CD4-positive, CD25-positive, alpha-beta regulatory T cell (primary cell): ENCODE measurements around the gene SLC9A3. TPM values are rescaled to one million over a fixed set of nuclear protein-coding genes. Genes with fewer than 3 reads are reported as not detected.
A peak's percentile ranks its signal among the peaks of the same experiment; 100 is the strongest.

Experiments
- ATAC-seq, 2 donors: fragments of 150-1000 bp; cut with Tn5 transposase; one replicate each; pipeline ENCODE4 v1.10.0; 2021; ENCODE audit warnings: low read depth in 2 of 2, moderate number of reproducible peaks in 2 of 2, moderate library complexity in 1 of 2
- DNase-seq, 3 donors: peaks; one replicate each; pipeline versions ENCODE4 v3.0.0 to v3.0.0-alpha.2; 2012 to 2022; ENCODE audit warnings: mixed read lengths in 1 of 3
- H3K27ac ChIP-seq: one replicate; pipeline ENCODE4 v1.7.0; 2013; ENCODE audit warnings: mild to moderate bottlenecking, low read length; ENCODE audit not compliant: insufficient read depth, poor library complexity, severe bottlenecking
- H3K27me3 ChIP-seq: one replicate; pipeline ENCODE4 v1.7.0; 2013; ENCODE audit warnings: low read length; ENCODE audit not compliant: control insufficient read depth, insufficient read depth
- H3K36me3 ChIP-seq: one replicate; pipeline ENCODE4 v1.7.0; 2013; ENCODE audit warnings: mild to moderate bottlenecking, low read length, moderate library complexity; ENCODE audit not compliant: control insufficient read depth, insufficient read depth
- H3K4me1 ChIP-seq: 2 replicates; pipeline ENCODE4 v1.7.0; 2013; ENCODE audit warnings: mild to moderate bottlenecking, low read length; ENCODE audit not compliant: insufficient read depth, control insufficient read depth, poor library complexity, severe bottlenecking
- H3K4me3 ChIP-seq: one replicate; pipeline ENCODE4 v1.7.0; 2013; ENCODE audit warnings: low read depth, mild to moderate bottlenecking, low read length, moderate library complexity
- H3K9me3 ChIP-seq, 2 experiments: 1 replicate in 1 of 2; 2 replicates in 1 of 2; pipeline ENCODE4 v1.7.0; 2013; ENCODE audit warnings: low read length in 2 of 2, mild to moderate bottlenecking in 1 of 2, moderate library complexity in 1 of 2; ENCODE audit not compliant: control insufficient read depth in 2 of 2
- H3K27ac Mint-ChIP-seq, 3 donors: one replicate each; pipeline ENCODE4 v1.8.0; 2020 to 2022; ENCODE audit warnings: mild to moderate bottlenecking in 3 of 3, mixed read lengths in 3 of 3, moderate library complexity in 2 of 3
- H3K27me3 Mint-ChIP-seq: one replicate; pipeline ENCODE4 v1.8.0; 2022; ENCODE audit warnings: mild to moderate bottlenecking, mixed read lengths
- H3K36me3 Mint-ChIP-seq: one replicate; pipeline ENCODE4 v1.8.0; 2020; ENCODE audit warnings: mixed read lengths
- H3K4me1 Mint-ChIP-seq, 4 donors: one replicate each; pipeline ENCODE4 v1.8.0; 2020 to 2022; ENCODE audit warnings: mixed read lengths in 4 of 4, mild to moderate bottlenecking in 1 of 4
- H3K4me3 Mint-ChIP-seq, 4 donors: one replicate each; pipeline ENCODE4 v1.8.0; 2020 to 2022; ENCODE audit warnings: mild to moderate bottlenecking in 4 of 4, mixed read lengths in 4 of 4, moderate library complexity in 3 of 4
- H3K9me3 Mint-ChIP-seq, 7 donors: one replicate each; pipeline ENCODE4 v1.8.0; 2020 to 2022; ENCODE audit warnings: mixed read lengths in 7 of 7, mild to moderate bottlenecking in 3 of 7, moderate library complexity in 2 of 7
- polyA plus RNA-seq, 4 donors: library from polyadenylated mRNA; unstranded; fragments of 300-500 nt; fragmentation: Illumina TruSeq; gene quantifications; one replicate each; pipeline ENCODE4 v1.2.3, GENCODE V29; 2021
- total RNA-seq: library from RNA; stranded (reverse); gene quantifications from one replicate; pipeline ENCODE4 v1.2.3, GENCODE V29; 2022

SLC9A3 gene
- total and polyA plus RNA-seq, 5 donors from 2014 or later, result 2.0 to 3.1 (median 2.8) TPM

GRCh38 chr5:470961-471749, 53.1 kb downstream of the SLC9A3 start:
- Mint-ChIP-seq H3K9me3 (no peaks in the 10 kb centered on the region), H3K4me3 (peak overlapping the region; percentile 86 to 94 (median 87)), H3K36me3 (peaks cover 4% of the 10 kb centered on the region), H3K27me3 (peaks cover 9% of the 10 kb centered on the region), H3K4me1 (peaks cover 0 to 37% (median 12%) of the 10 kb centered on the region in 4 donors), H3K27ac (peak overlapping the region in 2 of 3 donors; percentile 82 to 88)
- ATAC-seq (no peak), DNase-seq (no peak)
- Histone ChIP-seq H3K27me3 (no peaks in the 10 kb centered on the region), H3K9me3 (no peaks in the 10 kb centered on the region), H3K4me1 (peaks cover 35% of the 10 kb centered on the region), H3K27ac (no peak overlapping the region), H3K4me3 (peak overlapping the region; percentile 58), H3K36me3 (peaks cover 12% of the 10 kb centered on the region)

- DNase-seq (no peak), ATAC-seq (no peak)
- peaks cover 12% of the 10 kb centered on the region for H3K36me3 ChIP-seq
- H3K4me3 Mint-ChIP-seq, result peak overlapping the region in 3 of 4 donors; percentile 9 to 52 (median 29)
- no peak overlapping the region for H3K27ac ChIP-seq
- H3K9me3 Mint-ChIP-seq, result no peaks in the 10 kb centered on the region
- no peaks in the 10 kb centered on the region for H3K27me3 ChIP-seq
- peaks cover 4% of the 10 kb centered on the region for H3K36me3 Mint-ChIP-seq
- H3K27me3 Mint-ChIP-seq, result peaks cover 8% of the 10 kb centered on the region
- H3K4me3 ChIP-seq, result no peak overlapping the region
- H3K27ac Mint-ChIP-seq, result peak overlapping the region in 1 of 3 donors; percentile 38
- peaks cover 30% of the 10 kb centered on the region for H3K4me1 ChIP-seq
- no peaks in the 10 kb centered on the region for H3K9me3 ChIP-seq
- peaks cover 0 to 34% (median 12%) of the 10 kb centered on the region in 4 donors for H3K4me1 Mint-ChIP-seq
These were observed 54.3 kb downstream of the SLC9A3 start for GRCh38 chr5:469752-470483.

GRCh38 chr5:468401-468800, 55.8 kb downstream of the SLC9A3 start:
- Histone ChIP-seq H3K27ac (no peak overlapping the region), H3K9me3 (no peaks in the 10 kb centered on the region), H3K4me1 (peaks cover 34% of the 10 kb centered on the region), H3K36me3 (peaks cover 12% of the 10 kb centered on the region), H3K27me3 (no peaks in the 10 kb centered on the region), H3K4me3 (no peak overlapping the region)
- H3K27me3 Mint-ChIP-seq, result peaks cover 4% of the 10 kb centered on the region
- peaks cover 9% of the 10 kb centered on the region for H3K36me3 Mint-ChIP-seq
- no peak for DNase-seq
- peaks cover 9 to 41% (median 19%) of the 10 kb centered on the region in 4 donors for H3K4me1 Mint-ChIP-seq
- ATAC-seq, result no peak
- H3K9me3 Mint-ChIP-seq, result no peaks in the 10 kb centered on the region
- H3K4me3 Mint-ChIP-seq, result no peak overlapping the region
- H3K27ac Mint-ChIP-seq, result no peak overlapping the region

GRCh38 chr5:466661-467310, 57.5 kb downstream of the SLC9A3 start:
- H3K27me3 ChIP-seq, result no peaks in the 10 kb centered on the region
- peak overlapping the region in 1 of 4 donors; percentile 32 for H3K4me3 Mint-ChIP-seq
- no peak overlapping the region for H3K4me3 ChIP-seq
- H3K36me3 ChIP-seq, result peaks cover 22% of the 10 kb centered on the region
- peaks cover 17% of the 10 kb centered on the region for H3K36me3 Mint-ChIP-seq
- peaks cover 9 to 42% (median 20%) of the 10 kb centered on the region in 4 donors for H3K4me1 Mint-ChIP-seq
- no peak overlapping the region for H3K27ac ChIP-seq
- peaks cover 23% of the 10 kb centered on the region for H3K4me1 ChIP-seq
- peak overlapping the region in 1 of 3 donors; percentile 36 for H3K27ac Mint-ChIP-seq
- no peaks in the 10 kb centered on the region for H3K9me3 Mint-ChIP-seq
- ATAC-seq, result no peak
- H3K9me3 ChIP-seq, result no peaks in the 10 kb centered on the region
- peaks cover 4% of the 10 kb centered on the region for H3K27me3 Mint-ChIP-seq
- peak in 1 of 3 donors; percentile 0 for DNase-seq

- peaks cover 21% of the 10 kb centered on the region for H3K36me3 Mint-ChIP-seq
- Histone ChIP-seq H3K9me3 (no peaks in the 10 kb centered on the region), H3K27me3 (no peaks in the 10 kb centered on the region), H3K4me3 (no peak overlapping the region), H3K36me3 (peaks cover 22% of the 10 kb centered on the region), H3K4me1 (peaks cover 14% of the 10 kb centered on the region), H3K27ac (no peak overlapping the region)
- ATAC-seq, result no peak
- peak in 1 of 3 donors; percentile 0 for DNase-seq
- H3K27ac Mint-ChIP-seq, result peak overlapping the region in 1 of 3 donors; percentile 36
- H3K27me3 Mint-ChIP-seq, result peaks cover 4% of the 10 kb centered on the region
- H3K9me3 Mint-ChIP-seq, result peaks cover 0 to under 1% (median 0%) of the 10 kb centered on the region in 7 donors
- H3K4me3 Mint-ChIP-seq, result no peak overlapping the region
- H3K4me1 Mint-ChIP-seq, result peaks cover 6 to 33% (median 17%) of the 10 kb centered on the region in 4 donors
These were observed 58.5 kb downstream of the SLC9A3 start for GRCh38 chr5:465591-466403.

GRCh38 chr5:464843-465590, 59.2 kb downstream of the SLC9A3 start:
- H3K27me3 Mint-ChIP-seq, result peaks cover 4% of the 10 kb centered on the region

More at GRCh38 chr5:464843-465590, 59.2 kb downstream of the SLC9A3 start:
- Mint-ChIP-seq H3K27ac (no peak overlapping the region), H3K4me1 (peaks cover 6 to 28% (median 15%) of the 10 kb centered on the region in 4 donors), H3K9me3 (peaks cover 0 to 1% (median 0%) of the 10 kb centered on the region in 7 donors), H3K36me3 (peaks cover 24% of the 10 kb centered on the region), H3K4me3 (peak overlapping the region in 1 of 4 donors; percentile 31)
- Histone ChIP-seq H3K4me1 (peaks cover 14% of the 10 kb centered on the region), H3K36me3 (peaks cover 29% of the 10 kb centered on the region), H3K27ac (peak overlapping the region; percentile 92), H3K27me3 (no peaks in the 10 kb centered on the region), H3K4me3 (no peak overlapping the region), H3K9me3 (no peaks in the 10 kb centered on the region)
- ATAC-seq (no peak), DNase-seq (no peak)
